ENCODE data around the gene PPP1R15A. TPM values are rescaled to one million over a fixed set of nuclear protein-coding genes. Genes with fewer than 3 reads are reported as not detected.
"Not testable (repeated sequence)": the region's sequence is repeated elsewhere in the genome, so short reads cannot be mapped to it uniquely, and the experiment has no call there.

PPP1R15A gene
- total RNA-seq, 2 experiments from 2014 or later, result 49.7 to 52.0 TPM

- intact Hi-C loops (cut with micrococcal nuclease), result no loop called here
- peaks cover 3% of the 10 kb centered on the region for H3K27me3 Mint-ChIP-seq
- no peaks in the 10 kb centered on the region for H3K4me1 Mint-ChIP-seq (ENCODE audit: low read depth)
- no peak overlapping the region for H3K4me3 Mint-ChIP-seq
- H3K36me3 Mint-ChIP-seq, result no peaks in the 10 kb centered on the region
- H3K9me3 Mint-ChIP-seq, result no peaks in the 10 kb centered on the region
- CTCF ChIA-PET, result no interaction called here
- POLR2A ChIA-PET, result no interaction called here
- no peak overlapping the region for H3K27ac Mint-ChIP-seq
- DNase-seq, result no peak
Measured at GRCh38 chr19:48887861-48888612, 15.8 kb downstream of the PPP1R15A start.

DNA sequence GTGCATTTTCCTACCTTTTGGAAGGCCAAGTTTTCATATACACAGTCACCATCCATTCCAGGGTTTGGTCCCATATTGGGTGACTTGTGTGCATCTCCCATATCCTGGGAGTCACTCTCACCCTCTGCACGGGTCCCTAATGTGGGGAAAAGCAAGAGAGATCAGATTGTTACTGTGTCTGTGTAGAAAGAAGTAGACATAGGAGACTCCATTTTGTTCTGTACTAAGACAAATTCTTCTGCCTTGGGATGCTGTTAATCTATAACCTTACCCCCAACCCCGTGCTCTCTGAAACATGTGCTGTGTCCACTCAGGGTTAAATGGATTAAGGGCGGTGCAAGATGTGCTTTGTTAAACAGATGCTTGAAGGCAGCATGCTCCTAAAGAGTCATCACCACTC, 17.3 kb downstream of the PPP1R15A start:
- CTCF ChIA-PET; intact Hi-C loops (cut with micrococcal nuclease); H3K4me1 Mint-ChIP-seq (ENCODE audit: low read depth); DNase-seq; POLR2A ChIA-PET; H3K27me3 Mint-ChIP-seq; H3K27ac Mint-ChIP-seq; H3K4me3 Mint-ChIP-seq; H3K9me3 Mint-ChIP-seq; H3K36me3 Mint-ChIP-seq: not testable (repeated sequence)

- ChIA-PET POLR2A (no interaction called here), CTCF (no interaction called here)
- intact Hi-C loops (cut with micrococcal nuclease), result no loop called here
- H3K4me1 Mint-ChIP-seq (ENCODE audit: low read depth), result no peaks in the 10 kb centered on the region
- no peaks in the 10 kb centered on the region for H3K9me3 Mint-ChIP-seq
- H3K27ac Mint-ChIP-seq, result no peak overlapping the region
- H3K4me3 Mint-ChIP-seq, result no peak overlapping the region
- DNase-seq, result no peak
- peaks cover 12% of the 10 kb centered on the region for H3K27me3 Mint-ChIP-seq
- H3K36me3 Mint-ChIP-seq, result no peaks in the 10 kb centered on the region
Measured at GRCh38 chr19:48890551-48890950, 18.3 kb downstream of the PPP1R15A start.

DNA sequence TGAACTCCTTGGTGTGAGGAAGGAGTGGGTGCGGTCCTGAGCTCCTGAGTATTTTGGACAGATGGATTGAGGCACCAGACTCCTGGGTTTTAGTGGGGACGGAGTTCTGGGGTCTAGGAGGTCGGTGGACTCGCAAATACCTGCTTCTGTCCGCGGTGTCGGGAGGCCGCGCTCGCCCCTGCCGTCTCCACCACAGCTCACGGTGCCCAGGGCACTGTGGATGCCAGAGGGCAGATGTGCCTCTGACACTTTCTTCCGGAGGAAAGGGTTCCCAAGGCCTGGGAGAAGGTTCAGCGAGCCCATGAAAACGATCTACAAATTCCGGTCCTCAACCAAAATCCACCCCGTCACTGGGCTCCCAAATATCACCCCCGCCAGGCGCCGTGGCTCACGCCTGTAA, 23.0 kb downstream of the PPP1R15A start:
- H3K4me3 Mint-ChIP-seq, result no peak overlapping the region
- H3K9me3 Mint-ChIP-seq, result no peaks in the 10 kb centered on the region
- peaks cover 12% of the 10 kb centered on the region for H3K4me1 Mint-ChIP-seq (ENCODE audit: low read depth)
- H3K27me3 Mint-ChIP-seq, result peaks cover 14% of the 10 kb centered on the region
- intact Hi-C loops (cut with micrococcal nuclease), result no loop called here
- POLR2A ChIA-PET, result no interaction called here
- CTCF ChIA-PET, result interaction anchor here (0.6 kb wide), 1 partner anchor 55 kb away, joined by 3 read pairs; no protein-coding TSS in a partner anchor
- DNase-seq, result no peak
- peaks cover 2% of the 10 kb centered on the region for H3K36me3 Mint-ChIP-seq
- H3K27ac Mint-ChIP-seq, result no peak overlapping the region

DNA sequence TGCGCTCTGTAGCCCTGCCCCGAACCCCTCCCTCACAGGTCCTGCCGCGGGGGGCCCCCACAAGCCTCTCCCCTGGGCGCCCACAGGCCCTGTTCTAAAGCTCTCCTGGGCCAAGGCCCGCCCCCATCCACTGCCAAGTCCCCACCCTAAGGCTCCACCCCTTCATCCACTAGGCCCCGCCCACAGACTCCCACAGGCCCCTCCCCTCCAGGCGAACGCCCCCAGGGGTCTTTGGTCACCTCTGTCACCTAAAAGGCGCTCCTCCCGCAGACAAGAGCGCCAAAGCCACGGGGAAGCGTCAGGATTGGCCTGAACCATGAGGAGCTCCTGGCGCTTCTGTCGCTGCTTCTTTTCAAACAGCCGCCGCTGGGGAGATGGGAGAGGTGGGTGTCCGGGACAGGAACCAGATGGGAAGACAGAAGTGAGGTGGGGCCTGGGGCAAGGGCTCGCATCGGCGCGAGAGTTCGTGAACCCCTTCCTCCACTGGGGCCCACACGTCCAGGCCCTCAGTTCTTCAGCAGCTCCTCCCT, 24.0 kb downstream of the PPP1R15A start:
- ChIA-PET POLR2A (interaction anchor here (0.6 to 1.3 kb wide), 2 partner anchors 68 to 71 kb away, joined by 3 read pairs; no protein-coding TSS in a partner anchor), CTCF (no interaction called here)
- Mint-ChIP-seq H3K27me3 (peaks cover 14% of the 10 kb centered on the region), H3K36me3 (peaks cover 8% of the 10 kb centered on the region), H3K4me3 (peak overlapping the region; percentile 45), H3K9me3 (no peaks in the 10 kb centered on the region), H3K4me1 (ENCODE audit: low read depth) (peaks cover 16% of the 10 kb centered on the region), H3K27ac (no peak overlapping the region)
- DNase-seq, result peak; percentile 59
- intact Hi-C loops (cut with micrococcal nuclease), result no loop called here

- no peak for DNase-seq
- H3K27ac Mint-ChIP-seq, result no peak overlapping the region
- H3K4me1 Mint-ChIP-seq (ENCODE audit: low read depth), result peaks cover 24% of the 10 kb centered on the region
- H3K9me3 Mint-ChIP-seq, result no peaks in the 10 kb centered on the region
- intact Hi-C loops (cut with micrococcal nuclease), result no loop called here
- H3K36me3 Mint-ChIP-seq, result peaks cover 11% of the 10 kb centered on the region
- ChIA-PET CTCF (no interaction called here), POLR2A (interaction anchor here (1.3 kb wide), 1 partner anchor 67 kb away, joined by 3 read pairs; no protein-coding TSS in a partner anchor)
- H3K27me3 Mint-ChIP-seq, result peaks cover 11% of the 10 kb centered on the region
- no peak overlapping the region for H3K4me3 Mint-ChIP-seq
Measured at GRCh38 chr19:48897181-48897580, 25.0 kb downstream of the PPP1R15A start.

DNA sequence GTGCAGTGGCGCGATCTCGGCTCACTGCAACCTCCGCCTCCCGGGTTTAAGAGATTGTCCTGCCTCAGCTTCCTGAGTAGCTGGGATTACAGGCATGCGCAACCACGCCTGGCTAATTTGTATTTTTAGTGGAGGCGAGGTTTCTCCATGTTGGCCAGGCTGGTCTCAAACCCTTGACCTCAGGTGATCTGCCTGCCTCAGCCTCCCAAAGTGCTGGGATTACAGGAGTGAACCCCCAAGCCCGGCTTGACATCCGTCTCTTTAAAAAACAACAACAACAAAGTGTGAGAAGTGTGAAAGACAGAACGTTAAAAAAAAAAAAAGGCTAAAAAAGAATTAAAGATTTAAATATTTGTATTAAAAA, 27.1 kb downstream of the PPP1R15A start:
- CTCF ChIA-PET, result interaction anchor here (0.6 to 3.1 kb wide), 4 partner anchors 24 to 111 kb away, joined by 4 to 14 read pairs (median 6); partner anchors contain the start of genes BAX, GYS1 and RUVBL2
- Mint-ChIP-seq H3K4me3 (peak overlapping the region; percentile 35), H3K27me3 (peaks cover 11% of the 10 kb centered on the region), H3K4me1 (ENCODE audit: low read depth) (peaks cover 28% of the 10 kb centered on the region), H3K36me3 (peaks cover 19% of the 10 kb centered on the region), H3K27ac (peak overlapping the region; percentile 97)
- DNase-seq; intact Hi-C loops (cut with micrococcal nuclease); H3K9me3 Mint-ChIP-seq: not testable (repeated sequence)
- POLR2A ChIA-PET, result interaction anchor here (0.6 to 4.7 kb wide), 5 partner anchors 13 to 94 kb away, joined by 3 to 29 read pairs (median 5); partner anchors contain the start of genes FTL, GYS1 and RUVBL2

GRCh38 chr19:48899781-48900476, 27.7 kb downstream of the PPP1R15A start, which contains the start of gene NUCB1:
Gene NUCB1, plus strand, starts transcription at chr19:48900312. Its CDS starts 485 bp downstream, at chr19:48900797.
- Mint-ChIP-seq H3K27ac (peak within 1 kb of the TSS; percentile 97), H3K4me3 (peak within 1 kb of the TSS; percentile 96), H3K27me3 (peaks cover 7% of the 10 kb centered on the region), H3K4me1 (ENCODE audit: low read depth) (peaks cover 28% of the 10 kb centered on the region), H3K9me3 (no peaks in the 10 kb centered on the region), H3K36me3 (peaks cover 22% of the 10 kb centered on the region)
- intact Hi-C loops (cut with micrococcal nuclease), result loop anchor here (1.0 to 2.0 kb wide), 3 partner anchors 25 to 65 kb away; partner anchors contain the start of genes DHDH and FTL
- peak; percentile 100 for DNase-seq
- ChIA-PET CTCF (interaction anchor here (0.6 to 3.1 kb wide), 7 partner anchors 25 to 867 kb away, joined by 3 to 14 read pairs (median 6); partner anchors contain the start of genes BAX, GYS1 and RUVBL2), POLR2A (interaction anchor here (0.6 to 4.7 kb wide), 8 partner anchors 14 to 93 kb away, joined by 3 to 29 read pairs (median 5); partner anchors contain the start of genes FTL, GYS1, PPP1R15A and RUVBL2)

GRCh38 chr19:48900477-48901406, 28.5 kb downstream of the PPP1R15A start:
- intact Hi-C loops (cut with micrococcal nuclease), result loop anchor here (1.0 to 2.0 kb wide), 3 partner anchors 25 to 64 kb away; partner anchors contain the start of genes DHDH and FTL
- Mint-ChIP-seq H3K9me3 (no peaks in the 10 kb centered on the region), H3K27me3 (peaks cover under 1% of the 10 kb centered on the region), H3K36me3 (peaks cover 28% of the 10 kb centered on the region), H3K4me3 (peak overlapping the region; percentile 96), H3K27ac (peak overlapping the region; percentile 97), H3K4me1 (ENCODE audit: low read depth) (peaks cover 28% of the 10 kb centered on the region)
- POLR2A ChIA-PET, result interaction anchor here (0.8 to 4.7 kb wide), 9 partner anchors 22 to 93 kb away, joined by 3 to 29 read pairs (median 5); partner anchors contain the start of genes FTL, GYS1, PPP1R15A and RUVBL2
- peak; percentile 37 for DNase-seq
- CTCF ChIA-PET, result interaction anchor here (0.7 to 3.1 kb wide), 11 partner anchors 25 to 866 kb away, joined by 3 to 14 read pairs (median 4); partner anchors contain the start of genes BAX, GYS1 and RUVBL2

- intact Hi-C loops (cut with micrococcal nuclease); DNase-seq; H3K4me3 Mint-ChIP-seq; H3K27me3 Mint-ChIP-seq; H3K9me3 Mint-ChIP-seq; H3K27ac Mint-ChIP-seq: not testable (repeated sequence)
- ChIA-PET CTCF (interaction anchor here (3.1 kb wide), 1 partner anchor 91 kb away, joined by 14 read pairs; the partner anchor contains the start of genes GYS1 and RUVBL2), POLR2A (interaction anchor here (4.7 kb wide), 1 partner anchor 28 kb away, joined by 29 read pairs; no protein-coding TSS in a partner anchor)
- H3K4me1 Mint-ChIP-seq (ENCODE audit: low read depth), result peaks cover 24% of the 10 kb centered on the region
- H3K36me3 Mint-ChIP-seq, result peaks cover 34% of the 10 kb centered on the region
Measured at GRCh38 chr19:48902291-48902690, 30.1 kb downstream of the PPP1R15A start.

GRCh38 chr19:48903788-48904187, 31.6 kb downstream of the PPP1R15A start:
- H3K27me3 Mint-ChIP-seq; H3K4me3 Mint-ChIP-seq; POLR2A ChIA-PET; H3K27ac Mint-ChIP-seq; CTCF ChIA-PET; DNase-seq; H3K9me3 Mint-ChIP-seq; intact Hi-C loops (cut with micrococcal nuclease): not testable (repeated sequence)
- peaks cover 24% of the 10 kb centered on the region for H3K4me1 Mint-ChIP-seq (ENCODE audit: low read depth)
- peaks cover 38% of the 10 kb centered on the region for H3K36me3 Mint-ChIP-seq

Measured in activated CD4-positive, alpha-beta memory T cell treated with anti-CD3 and anti-CD28 coated beads for 36 hours (primary cell).